Fibroblast of mammary gland (primary cell): ENCODE measurements around the gene HLA-DQA1.
"Not testable (repeated sequence)": the region's sequence is repeated elsewhere in the genome, so short reads cannot be mapped to it uniquely, and the experiment has no call there.

Experiments used
- DNase-seq: peaks from one replicate; pipeline ENCODE4 v3.0.0-alpha.2; 2010; ENCODE audit warnings: low read depth
- H3K4me3 ChIP-seq: 2 replicates; pipeline ENCODE4 v1.5.1; 2011; ENCODE audit warnings: low read depth, mild to moderate bottlenecking, low read length, moderate library complexity; ENCODE audit not compliant: control insufficient read depth
- TF ChIP-seq, protein P1 (sequence below): conservative IDR thresholded peaks from 2 replicates; pipeline ENCODE4 v1.5.1; 2011; ENCODE audit warnings: low read depth, low read length, inconsistent platforms; ENCODE audit not compliant: control insufficient read depth, insufficient read depth

The HLA-DQA1 gene

DNA sequence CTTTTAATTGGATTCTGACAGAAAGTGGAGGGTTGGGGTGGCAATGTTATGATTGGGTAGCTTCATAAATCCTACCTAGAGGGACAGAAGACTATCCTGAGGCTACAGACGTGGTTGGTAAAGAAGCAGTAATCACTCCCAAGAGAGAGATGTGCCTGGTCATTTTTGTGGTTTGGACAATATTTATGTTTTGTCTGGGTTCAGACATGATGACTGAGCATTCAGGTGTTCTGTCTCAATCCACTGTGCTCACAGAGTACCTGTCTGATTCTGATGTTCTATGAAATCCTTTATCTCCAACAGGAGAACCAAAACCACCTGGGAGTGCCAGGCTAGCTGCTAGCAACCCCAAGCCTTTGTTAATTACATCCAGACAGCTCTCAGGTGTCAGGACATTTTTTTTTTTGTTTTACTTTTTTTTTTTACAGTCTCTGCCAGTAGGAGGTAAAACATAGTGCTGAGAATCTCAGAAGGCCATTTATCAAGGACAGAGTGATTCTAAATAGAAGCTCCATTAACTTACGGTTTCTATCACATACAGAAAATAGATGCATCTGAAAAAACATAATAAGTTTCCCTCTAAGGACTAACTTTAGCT is 1.6 kb upstream of the HLA-DQA1 start:
- TF ChIP-seq, protein P1, sequence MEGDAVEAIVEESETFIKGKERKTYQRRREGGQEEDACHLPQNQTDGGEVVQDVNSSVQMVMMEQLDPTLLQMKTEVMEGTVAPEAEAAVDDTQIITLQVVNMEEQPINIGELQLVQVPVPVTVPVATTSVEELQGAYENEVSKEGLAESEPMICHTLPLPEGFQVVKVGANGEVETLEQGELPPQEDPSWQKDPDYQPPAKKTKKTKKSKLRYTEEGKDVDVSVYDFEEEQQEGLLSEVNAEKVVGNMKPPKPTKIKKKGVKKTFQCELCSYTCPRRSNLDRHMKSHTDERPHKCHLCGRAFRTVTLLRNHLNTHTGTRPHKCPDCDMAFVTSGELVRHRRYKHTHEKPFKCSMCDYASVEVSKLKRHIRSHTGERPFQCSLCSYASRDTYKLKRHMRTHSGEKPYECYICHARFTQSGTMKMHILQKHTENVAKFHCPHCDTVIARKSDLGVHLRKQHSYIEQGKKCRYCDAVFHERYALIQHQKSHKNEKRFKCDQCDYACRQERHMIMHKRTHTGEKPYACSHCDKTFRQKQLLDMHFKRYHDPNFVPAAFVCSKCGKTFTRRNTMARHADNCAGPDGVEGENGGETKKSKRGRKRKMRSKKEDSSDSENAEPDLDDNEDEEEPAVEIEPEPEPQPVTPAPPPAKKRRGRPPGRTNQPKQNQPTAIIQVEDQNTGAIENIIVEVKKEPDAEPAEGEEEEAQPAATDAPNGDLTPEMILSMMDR, result no peak
- no peak overlapping the region for H3K4me3 ChIP-seq
- no peak for DNase-seq

DNA sequence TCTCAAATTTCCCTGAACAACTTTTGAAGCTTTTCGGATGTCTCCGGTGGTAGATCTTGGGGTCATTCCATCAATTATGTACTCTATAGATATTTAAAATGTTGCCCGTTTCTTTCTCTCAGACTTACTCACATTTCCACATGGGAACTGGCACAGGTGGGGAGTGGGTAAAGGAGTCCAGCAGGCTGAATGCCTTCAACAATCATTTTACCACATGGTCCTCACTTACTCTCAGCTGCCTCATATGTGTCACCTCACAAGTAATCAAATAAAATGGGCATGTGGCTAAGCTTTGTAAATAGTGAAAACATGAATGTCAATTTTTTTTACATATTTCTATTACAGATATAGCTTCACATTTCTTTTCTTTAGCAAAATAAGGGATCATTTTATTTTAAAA is 677 bp downstream of the HLA-DQA1 start:
- TF ChIP-seq, protein P1, result no peak
- no peak overlapping the region for H3K4me3 ChIP-seq
- no peak for DNase-seq

DNA sequence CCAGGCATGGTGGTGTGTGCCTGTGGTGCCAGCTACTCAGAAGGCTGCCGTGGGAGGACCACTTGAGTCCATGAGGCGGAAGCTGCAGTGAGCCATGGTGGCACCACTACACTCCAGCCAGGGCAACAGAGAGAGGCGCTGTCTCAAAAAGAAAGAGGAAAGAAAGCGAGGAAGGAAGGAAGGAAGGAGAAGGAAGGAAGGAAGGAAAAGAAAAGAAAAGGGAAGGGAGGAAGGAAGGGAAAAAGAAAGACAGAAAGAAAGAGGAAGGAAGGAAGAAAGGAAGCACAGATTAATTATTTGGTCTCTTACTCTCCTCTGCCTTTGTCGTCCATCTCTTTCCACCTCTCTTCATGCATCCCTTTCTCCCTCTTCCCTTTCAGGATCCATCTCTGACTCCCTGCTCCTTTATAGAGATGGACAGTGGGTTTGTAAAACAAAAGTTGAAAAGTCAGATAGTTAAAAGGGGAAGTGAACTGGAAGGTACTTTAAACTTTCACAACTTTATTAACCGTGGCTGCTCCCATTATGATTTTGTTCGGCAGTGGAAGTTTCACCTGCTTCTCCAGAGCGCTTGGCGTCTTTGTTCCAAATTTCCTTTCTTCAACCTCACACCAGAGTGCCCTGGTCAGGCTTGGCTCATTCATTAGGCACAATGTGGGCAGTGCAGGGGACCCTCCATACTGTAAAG is 1.5 kb downstream of the HLA-DQA1 start:
- TF ChIP-seq, protein P1, result no peak
- no peak for DNase-seq
- no peak overlapping the region for H3K4me3 ChIP-seq

DNA sequence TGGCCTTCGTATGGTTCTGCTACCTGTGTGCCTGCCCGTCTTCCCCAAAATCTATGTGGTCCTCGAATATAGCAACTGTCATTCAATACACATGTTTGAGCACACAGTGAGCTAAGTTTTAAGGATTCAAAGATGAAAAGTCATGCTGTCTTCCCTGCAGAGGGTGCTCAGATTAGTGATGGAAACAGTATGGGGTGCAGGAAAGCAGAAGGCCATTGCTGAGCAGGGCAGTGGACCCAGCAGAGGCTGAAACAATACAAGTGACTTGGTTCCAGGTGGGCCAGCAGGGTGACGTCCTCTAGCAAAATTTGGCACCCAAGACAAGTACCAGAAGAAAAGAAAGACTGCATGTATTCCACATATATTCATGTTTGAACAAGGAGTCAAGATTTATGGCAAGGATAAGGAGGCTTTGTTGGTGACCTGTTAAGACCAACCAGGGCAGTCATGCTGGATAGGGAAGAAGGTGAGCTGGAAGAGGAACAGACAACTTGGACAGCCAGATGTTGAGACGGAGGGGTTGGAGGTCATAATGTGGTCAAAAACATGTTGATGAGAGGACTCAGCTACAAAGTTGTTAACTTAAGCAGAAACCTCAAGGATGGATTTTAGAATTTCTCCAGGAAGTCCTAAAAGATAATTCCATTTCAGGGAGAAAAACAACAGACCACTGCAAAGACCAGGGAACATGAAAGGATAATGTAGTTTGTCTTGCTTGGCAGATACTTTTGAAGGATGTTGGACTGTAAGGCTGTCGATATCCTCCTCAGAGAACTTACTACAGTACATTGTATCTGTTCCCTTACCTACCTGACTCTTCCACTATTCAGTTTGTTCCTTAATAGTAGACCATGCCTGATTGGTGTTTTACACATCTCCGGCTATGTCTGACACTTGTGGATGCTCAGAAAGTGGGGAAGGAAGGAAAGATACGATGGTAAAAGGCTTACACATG is 2.5 kb downstream of the HLA-DQA1 start:
- no peak overlapping the region for H3K4me3 ChIP-seq
- TF ChIP-seq, protein P1, result no peak
- no peak for DNase-seq

DNA sequence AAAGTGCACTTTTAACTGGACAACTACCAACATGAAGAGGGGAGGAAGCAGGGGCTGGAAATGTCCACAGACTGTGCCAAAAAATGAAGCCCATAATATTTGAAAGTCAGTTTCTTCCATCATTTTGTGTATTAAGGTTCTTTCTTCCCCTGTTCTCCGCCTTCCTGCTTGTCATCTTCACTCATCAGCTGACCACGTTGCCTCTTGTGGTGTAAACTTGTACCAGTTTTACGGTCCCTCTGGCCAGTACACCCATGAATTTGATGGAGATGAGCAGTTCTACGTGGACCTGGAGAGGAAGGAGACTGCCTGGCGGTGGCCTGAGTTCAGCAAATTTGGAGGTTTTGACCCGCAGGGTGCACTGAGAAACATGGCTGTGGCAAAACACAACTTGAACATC is 3.9 kb downstream of the HLA-DQA1 start:
- no peak for DNase-seq
- H3K4me3 ChIP-seq, result no peak overlapping the region
- TF ChIP-seq, protein P1, result no peak

DNA sequence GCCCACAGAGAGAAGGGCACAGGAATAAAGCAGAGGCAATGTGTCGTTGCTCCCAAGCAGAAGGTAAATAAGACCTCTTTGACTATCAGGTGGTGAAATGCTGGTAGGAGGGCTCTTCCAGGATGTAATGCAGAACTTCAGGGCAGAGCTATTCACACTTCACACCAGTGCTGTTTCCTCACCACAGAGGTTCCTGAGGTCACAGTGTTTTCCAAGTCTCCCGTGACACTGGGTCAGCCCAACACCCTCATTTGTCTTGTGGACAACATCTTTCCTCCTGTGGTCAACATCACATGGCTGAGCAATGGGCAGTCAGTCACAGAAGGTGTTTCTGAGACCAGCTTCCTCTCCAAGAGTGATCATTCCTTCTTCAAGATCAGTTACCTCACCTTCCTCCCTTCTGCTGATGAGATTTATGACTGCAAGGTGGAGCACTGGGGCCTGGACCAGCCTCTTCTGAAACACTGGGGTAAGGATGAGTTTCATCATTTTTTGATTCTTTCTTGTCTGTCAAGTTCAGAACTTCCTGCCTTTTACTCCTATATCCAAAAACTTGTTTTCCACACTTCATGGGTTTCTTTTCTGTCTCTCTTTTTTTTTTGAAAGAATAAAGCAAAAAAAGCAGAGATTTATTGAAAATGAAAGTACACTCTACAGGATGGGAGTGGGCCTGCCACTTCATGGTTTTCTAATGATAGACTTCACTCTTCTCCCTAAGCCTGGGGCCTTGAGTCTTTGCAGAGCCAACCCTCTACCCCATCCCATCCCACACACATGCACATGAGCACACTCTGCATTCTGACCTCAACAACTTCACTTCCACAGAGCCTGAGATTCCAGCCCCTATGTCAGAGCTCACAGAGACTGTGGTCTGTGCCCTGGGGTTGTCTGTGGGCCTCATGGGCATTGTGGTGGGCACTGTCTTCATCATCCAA is 4.8 kb downstream of the HLA-DQA1 start:
- not testable (repeated sequence) for DNase-seq, H3K4me3 ChIP-seq
